MCF 10A (cell line): ENCODE data around the gene PRIMPOL. TPM values are rescaled to one million over a fixed set of nuclear protein-coding genes. Genes with fewer than 3 reads are reported as not detected.

ENCODE experiments used
- BruUV-seq: library from RNA; stranded (reverse); fragments of 400-500 nt; replicated peaks from 2 replicates; lab custom pipeline; 2021; lab: Mats Ljungman, UMichigan
- CTCF ChIA-PET: fragments of 300-600 bp; sonication (Branson Sonifier 250); formaldehyde crosslinking; extraction: SDS; loops from one replicate; lab custom pipeline; 2021; ENCODE audit warnings: antibody characterized with exemption, inconsistent platforms; lab: Yijun Ruan, JAX
- POLR2A ChIA-PET: fragments of 300-600, 350-650 bp; sonication (Branson Sonifier 250); formaldehyde crosslinking; extraction: SDS; loops from one replicate; lab custom pipeline; 2020; ENCODE audit warnings: antibody characterized with exemption, inconsistent platforms; lab: Yijun Ruan, JAX
- DNase-seq: peaks from one replicate; pipeline ENCODE4 v3.0.0-alpha.2; 2018; ENCODE audit not compliant: unreplicated experiment
- H3K27ac Mint-ChIP-seq: one replicate; pipeline ENCODE4 v1.8.0; 2022; ENCODE audit warnings: mild to moderate bottlenecking, low read depth, mixed read lengths; ENCODE audit not compliant: unreplicated experiment
- H3K27me3 Mint-ChIP-seq: one replicate; pipeline ENCODE4 v1.8.0; 2022; ENCODE audit warnings: mixed read lengths; ENCODE audit not compliant: insufficient read depth, unreplicated experiment
- H3K36me3 Mint-ChIP-seq: one replicate; pipeline ENCODE4 v1.8.0; 2022; ENCODE audit warnings: mild to moderate bottlenecking, moderate library complexity, mixed read lengths; ENCODE audit not compliant: insufficient read depth, unreplicated experiment
- H3K4me1 Mint-ChIP-seq: one replicate; pipeline ENCODE4 v1.8.0; 2022; ENCODE audit warnings: mixed read lengths; ENCODE audit not compliant: insufficient read depth, unreplicated experiment
- H3K4me3 Mint-ChIP-seq: one replicate; pipeline ENCODE4 v1.8.0; 2022; ENCODE audit warnings: mild to moderate bottlenecking, moderate library complexity, mixed read lengths; ENCODE audit not compliant: unreplicated experiment
- H3K9me3 Mint-ChIP-seq: one replicate; pipeline ENCODE4 v1.8.0; 2022; ENCODE audit warnings: mixed read lengths; ENCODE audit not compliant: unreplicated experiment
- intact Hi-C: fragments of 100-400 bp; cut with micrococcal nuclease; formaldehyde crosslinking; loops from 2 replicates; pipeline ENCODE4 v1.14.1; 2022
- total RNA-seq: library from RNA; stranded (reverse); gene quantifications from 2 replicates; pipeline ENCODE4 v1.2.3, GENCODE V29; 2022
- TF ChIP-seq, protein P1 (sequence below): fragments of 200-600 bp; IDR thresholded peaks from one replicate; pipeline ENCODE4 v1.8.0; 2022; ENCODE audit warnings: antibody characterized with exemption, mild to moderate bottlenecking; ENCODE audit not compliant: unreplicated experiment

Gene PRIMPOL
- total RNA-seq, 1 experiment from 2014 or later, result 19.2 TPM

DNA sequence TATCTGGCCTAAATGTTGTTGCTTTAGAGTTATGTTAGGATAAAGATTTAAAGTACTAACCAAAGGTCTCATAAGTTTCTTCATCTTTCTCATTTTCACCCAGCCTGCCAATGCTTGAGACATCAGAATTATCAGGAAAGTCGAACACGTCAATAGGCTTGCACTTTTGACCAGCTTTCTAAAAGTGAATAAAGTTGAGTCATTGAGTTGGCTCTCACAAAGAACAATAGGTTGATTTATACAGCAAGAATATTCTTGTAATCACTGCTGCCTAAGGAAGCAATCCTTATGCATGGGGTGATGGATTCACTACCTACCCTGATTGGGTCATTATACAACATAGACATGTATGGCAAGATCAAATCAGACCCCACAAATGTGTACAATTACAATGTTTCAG is 79.3 kb downstream of the PRIMPOL start:
- POLR2A ChIA-PET, result interaction anchor here (0.7 to 0.9 kb wide), 2 partner anchors 41 to 345 kb away, joined by 3 to 4 read pairs; no protein-coding TSS in a partner anchor
- no peaks in the 10 kb centered on the region for H3K27me3 Mint-ChIP-seq
- DNase-seq, result peak; percentile 35
- no peak overlapping the region for H3K4me3 Mint-ChIP-seq
- TF ChIP-seq, protein P1, sequence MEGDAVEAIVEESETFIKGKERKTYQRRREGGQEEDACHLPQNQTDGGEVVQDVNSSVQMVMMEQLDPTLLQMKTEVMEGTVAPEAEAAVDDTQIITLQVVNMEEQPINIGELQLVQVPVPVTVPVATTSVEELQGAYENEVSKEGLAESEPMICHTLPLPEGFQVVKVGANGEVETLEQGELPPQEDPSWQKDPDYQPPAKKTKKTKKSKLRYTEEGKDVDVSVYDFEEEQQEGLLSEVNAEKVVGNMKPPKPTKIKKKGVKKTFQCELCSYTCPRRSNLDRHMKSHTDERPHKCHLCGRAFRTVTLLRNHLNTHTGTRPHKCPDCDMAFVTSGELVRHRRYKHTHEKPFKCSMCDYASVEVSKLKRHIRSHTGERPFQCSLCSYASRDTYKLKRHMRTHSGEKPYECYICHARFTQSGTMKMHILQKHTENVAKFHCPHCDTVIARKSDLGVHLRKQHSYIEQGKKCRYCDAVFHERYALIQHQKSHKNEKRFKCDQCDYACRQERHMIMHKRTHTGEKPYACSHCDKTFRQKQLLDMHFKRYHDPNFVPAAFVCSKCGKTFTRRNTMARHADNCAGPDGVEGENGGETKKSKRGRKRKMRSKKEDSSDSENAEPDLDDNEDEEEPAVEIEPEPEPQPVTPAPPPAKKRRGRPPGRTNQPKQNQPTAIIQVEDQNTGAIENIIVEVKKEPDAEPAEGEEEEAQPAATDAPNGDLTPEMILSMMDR, result no peak
- intact Hi-C loops, result no loop called here
- CTCF ChIA-PET, result interaction anchor here (0.6 to 0.7 kb wide), 2 partner anchors 693 to 1946 kb away, joined by 3 to 4 read pairs; no protein-coding TSS in a partner anchor
- peak overlapping the region; percentile 63 for H3K27ac Mint-ChIP-seq
- BruUV-seq, result no TSS peak
- H3K4me1 Mint-ChIP-seq, result peaks cover 32% of the 10 kb centered on the region
- H3K36me3 Mint-ChIP-seq, result peaks cover 15% of the 10 kb centered on the region
- no peaks in the 10 kb centered on the region for H3K9me3 Mint-ChIP-seq

- peaks cover 11% of the 10 kb centered on the region for H3K36me3 Mint-ChIP-seq
- intact Hi-C loops, result loop anchor here (5.0 to 10.0 kb wide), 2 partner anchors 258 to 465 kb away; partner anchors contain the start of gene IRF2
- TF ChIP-seq, protein P1, result no peak
- ChIA-PET POLR2A (interaction anchor here (0.5 to 1.1 kb wide), 4 partner anchors 42 to 395 kb away, joined by 3 to 4 read pairs (median 4); no protein-coding TSS in a partner anchor), CTCF (no interaction called here)
- peak overlapping the region; percentile 63 for H3K27ac Mint-ChIP-seq
- no peak overlapping the region for H3K4me3 Mint-ChIP-seq
- BruUV-seq, result no TSS peak
- H3K4me1 Mint-ChIP-seq, result peaks cover 32% of the 10 kb centered on the region
- no peak for DNase-seq
- H3K9me3 Mint-ChIP-seq, result no peaks in the 10 kb centered on the region
- no peaks in the 10 kb centered on the region for H3K27me3 Mint-ChIP-seq
Observed at GRCh38 chr4:184729946-184730345, 80.4 kb downstream of the PRIMPOL start.

- no TSS peak for BruUV-seq
- ChIA-PET POLR2A (interaction anchor here (0.6 to 4.1 kb wide), 5 partner anchors 16 to 83 kb away, joined by 3 to 25 read pairs (median 4); no protein-coding TSS in a partner anchor), CTCF (interaction anchor here (1.2 kb wide), 1 partner anchor 8 kb away, joined by 7 read pairs; no protein-coding TSS in a partner anchor)
- peaks cover 11% of the 10 kb centered on the region for H3K36me3 Mint-ChIP-seq
- H3K4me1 Mint-ChIP-seq, result peaks cover 32% of the 10 kb centered on the region
- no peak overlapping the region for H3K4me3 Mint-ChIP-seq
- no peak for DNase-seq
- TF ChIP-seq, protein P1, result no peak
- H3K27me3 Mint-ChIP-seq, result no peaks in the 10 kb centered on the region
- intact Hi-C loops, result loop anchor here (5.0 to 10.0 kb wide), 2 partner anchors 259 to 466 kb away; partner anchors contain the start of gene IRF2
- H3K27ac Mint-ChIP-seq, result peak overlapping the region; percentile 73
- no peaks in the 10 kb centered on the region for H3K9me3 Mint-ChIP-seq
Observed at GRCh38 chr4:184731056-184731455, 81.5 kb downstream of the PRIMPOL start.

- peak overlapping the region; percentile 87 for H3K4me3 Mint-ChIP-seq
- ChIA-PET POLR2A (interaction anchor here (0.6 to 4.6 kb wide), 15 partner anchors 10 to 679 kb away, joined by 3 to 53 read pairs (median 4); partner anchors contain the start of genes CASP3 and PRIMPOL), CTCF (interaction anchor here (1.1 to 1.2 kb wide), 2 partner anchors 10 to 365 kb away, joined by 5 to 7 read pairs; no protein-coding TSS in a partner anchor)
- DNase-seq, result peak; percentile 82
- no TSS peak for BruUV-seq
- TF ChIP-seq, protein P1, result no peak
- no peaks in the 10 kb centered on the region for H3K9me3 Mint-ChIP-seq
- peaks cover 32% of the 10 kb centered on the region for H3K4me1 Mint-ChIP-seq
- peak overlapping the region; percentile 73 for H3K27ac Mint-ChIP-seq
- H3K27me3 Mint-ChIP-seq, result no peaks in the 10 kb centered on the region
- H3K36me3 Mint-ChIP-seq, result peaks cover 6% of the 10 kb centered on the region
- intact Hi-C loops, result loop anchor here (2.0 to 10.0 kb wide), 4 partner anchors 61 to 467 kb away; partner anchors contain the start of gene IRF2
Observed at GRCh38 chr4:184732126-184732525, 82.6 kb downstream of the PRIMPOL start.
